ENCODE results near the gene LENG8. TPM values are rescaled to one million over a fixed set of nuclear protein-coding genes. Genes with fewer than 3 reads are reported as not detected.

The LENG8 gene
- total and polyA plus RNA-seq, 2 of the 13 experiments (the other 11 are each of a cell fraction or from before 2014, with no cell fraction given) = 14.3 to 41.9 TPM

- TF ChIP-seq ZBTB3 (CRISPR knock-in tag; IDR thresholded peaks at IDR 0.05; ENCODE audit: borderline replicate concordance, low read depth) (no peak), SAFB2 (CRISPR knock-in tag; IDR thresholded peaks at IDR 0.05; ENCODE audit: borderline replicate concordance, low read depth) (no peak), ZNF138 (CRISPR knock-in tag; IDR thresholded peaks at IDR 0.05; ENCODE audit: low read depth) (no peak), NCOR1 (IDR thresholded peaks at IDR 0.05; ENCODE audit: borderline replicate concordance, low read length) (no peak), STAG1 (CRISPR knock-in tag; IDR thresholded peaks at IDR 0.05) (peak; percentile 15; the same call in 1 of the 2 replicates), NCOA5 (CRISPR knock-in tag; IDR thresholded peaks at IDR 0.05) (no peak), MEF2D (CRISPR knock-in tag; IDR thresholded peaks at IDR 0.05) (no peak), PITX1 (CRISPR knock-in tag; IDR thresholded peaks at IDR 0.05) (no peak), ZSCAN21 (CRISPR knock-in tag; IDR thresholded peaks at IDR 0.05; ENCODE audit: borderline replicate concordance) (no peak), FIP1L1 (IDR thresholded peaks at IDR 0.05; ENCODE audit: borderline replicate concordance, insufficient read depth, low read depth, low read length) (no peak), ZNF577 (CRISPR knock-in tag; IDR thresholded peaks at IDR 0.05; ENCODE audit: borderline replicate concordance, low read depth) (no peak), GATAD2A (CRISPR knock-in tag; IDR thresholded peaks at IDR 0.05) (no peak), TBL1XR1 (IDR thresholded peaks at IDR 0.05; ENCODE audit: borderline replicate concordance, low read length, partially characterized antibody) (no peak), ARHGAP35 (CRISPR knock-in tag; IDR thresholded peaks at IDR 0.05; ENCODE audit: borderline replicate concordance) (no peak), ZNF431 (CRISPR knock-in tag; IDR thresholded peaks at IDR 0.05; ENCODE audit: borderline replicate concordance, low read depth) (no peak), AGO2 (optimal IDR thresholded peaks at IDR 0.05; ENCODE audit: low read depth, low read length) (peak; percentile 84), HMGXB3 (CRISPR knock-in tag; IDR thresholded peaks at IDR 0.05; ENCODE audit: borderline replicate concordance) (no peak)
- TF ChIP-seq, protein P1, sequence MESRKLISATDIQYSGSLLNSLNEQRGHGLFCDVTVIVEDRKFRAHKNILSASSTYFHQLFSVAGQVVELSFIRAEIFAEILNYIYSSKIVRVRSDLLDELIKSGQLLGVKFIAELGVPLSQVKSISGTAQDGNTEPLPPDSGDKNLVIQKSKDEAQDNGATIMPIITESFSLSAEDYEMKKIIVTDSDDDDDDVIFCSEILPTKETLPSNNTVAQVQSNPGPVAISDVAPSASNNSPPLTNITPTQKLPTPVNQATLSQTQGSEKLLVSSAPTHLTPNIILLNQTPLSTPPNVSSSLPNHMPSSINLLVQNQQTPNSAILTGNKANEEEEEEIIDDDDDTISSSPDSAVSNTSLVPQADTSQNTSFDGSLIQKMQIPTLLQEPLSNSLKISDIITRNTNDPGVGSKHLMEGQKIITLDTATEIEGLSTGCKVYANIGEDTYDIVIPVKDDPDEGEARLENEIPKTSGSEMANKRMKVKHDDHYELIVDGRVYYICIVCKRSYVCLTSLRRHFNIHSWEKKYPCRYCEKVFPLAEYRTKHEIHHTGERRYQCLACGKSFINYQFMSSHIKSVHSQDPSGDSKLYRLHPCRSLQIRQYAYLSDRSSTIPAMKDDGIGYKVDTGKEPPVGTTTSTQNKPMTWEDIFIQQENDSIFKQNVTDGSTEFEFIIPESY (CRISPR knock-in tag; IDR thresholded peaks at IDR 0.05) = peak; percentile 62; the same call in 1 of the 2 replicates
- TF ChIP-seq, protein P2, sequence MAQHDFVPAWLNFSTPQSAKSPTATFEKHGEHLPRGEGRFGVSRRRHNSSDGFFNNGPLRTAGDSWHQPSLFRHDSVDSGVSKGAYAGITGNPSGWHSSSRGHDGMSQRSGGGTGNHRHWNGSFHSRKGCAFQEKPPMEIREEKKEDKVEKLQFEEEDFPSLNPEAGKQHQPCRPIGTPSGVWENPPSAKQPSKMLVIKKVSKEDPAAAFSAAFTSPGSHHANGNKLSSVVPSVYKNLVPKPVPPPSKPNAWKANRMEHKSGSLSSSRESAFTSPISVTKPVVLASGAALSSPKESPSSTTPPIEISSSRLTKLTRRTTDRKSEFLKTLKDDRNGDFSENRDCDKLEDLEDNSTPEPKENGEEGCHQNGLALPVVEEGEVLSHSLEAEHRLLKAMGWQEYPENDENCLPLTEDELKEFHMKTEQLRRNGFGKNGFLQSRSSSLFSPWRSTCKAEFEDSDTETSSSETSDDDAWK (CRISPR knock-in tag; IDR thresholded peaks at IDR 0.05) = no peak
Observed at GRCh38 chr19:54430306-54431254, 18.4 kb upstream of the LENG8 start (continued).

Measured in HepG2 (cell line).